ENCODE measurements around the gene RAI14. TPM values are rescaled to one million over a fixed set of nuclear protein-coding genes. Genes with fewer than 3 reads are reported as not detected.

The RAI14 gene
- total and polyA plus RNA-seq, 4 experiments from 2014 or later: 0.15 to 2.6 (median 2.1) TPM

- H3K4me3 Mint-ChIP-seq: no peak overlapping the region
- H3K27me3 ChIP-seq (ENCODE audit: insufficient read depth, low read length): no peaks in the 10 kb centered on the region
- CTCF ChIA-PET (ENCODE audit: partially characterized antibody): no interaction called here
- H3K27ac Mint-ChIP-seq: no peak overlapping the region
- no peaks in the 10 kb centered on the region for H3K4me1 ChIP-seq (ENCODE audit: insufficient read depth, low read length)
- H3K4me1 Mint-ChIP-seq: no peaks in the 10 kb centered on the region
- H3K27me3 Mint-ChIP-seq: no peaks in the 10 kb centered on the region
- H3K9me3 ChIP-seq (ENCODE audit: control insufficient read depth in 1 of 2, low read length in 2 of 2): no peaks in the 10 kb centered on the region
- H3K4me3 ChIP-seq (ENCODE audit: low read length in 2 of 2): no peak overlapping the region
- no peak for DNase-seq
- no peaks in the 10 kb centered on the region for H3K36me3 ChIP-seq (ENCODE audit: insufficient read depth, low read length)
- peaks cover 0 to 1% (median 0%) of the 10 kb centered on the region in 8 donors for H3K9me3 Mint-ChIP-seq
- H3K36me3 Mint-ChIP-seq: no peaks in the 10 kb centered on the region
- intact Hi-C loops (cut with micrococcal nuclease): no loop called here
- POLR2A ChIA-PET (ENCODE audit: partially characterized antibody): no interaction called here
- no peak overlapping the region for H3K27ac ChIP-seq (ENCODE audit: low read depth, low read length)
Observed at GRCh38 chr5:34863946-34864345, 207.8 kb downstream of the RAI14 start.

GRCh38 chr5:34865091-34865490, 209.0 kb downstream of the RAI14 start:
- no peaks in the 10 kb centered on the region for H3K4me1 Mint-ChIP-seq

GRCh38 chr5:34866989-34867471, 210.9 kb downstream of the RAI14 start:
- no peaks in the 10 kb centered on the region for H3K4me1 ChIP-seq (ENCODE audit: insufficient read depth, low read length)
- Mint-ChIP-seq H3K9me3 (no peaks in the 10 kb centered on the region), H3K36me3 (no peaks in the 10 kb centered on the region), H3K4me3 (no peak overlapping the region), H3K4me1 (no peaks in the 10 kb centered on the region), H3K27ac (no peak overlapping the region), H3K27me3 (peaks cover 0 to 1% of the 10 kb centered on the region in 2 donors)
- no peak overlapping the region for H3K27ac ChIP-seq (ENCODE audit: low read depth, low read length)
- no peak overlapping the region for H3K4me3 ChIP-seq (ENCODE audit: low read length in 2 of 2)
- no peak for DNase-seq
- H3K9me3 ChIP-seq (ENCODE audit: control insufficient read depth in 1 of 2, low read length in 2 of 2): no peaks in the 10 kb centered on the region
- intact Hi-C loops (cut with micrococcal nuclease): no loop called here
- H3K27me3 ChIP-seq (ENCODE audit: insufficient read depth, low read length): no peaks in the 10 kb centered on the region
- ChIA-PET POLR2A (ENCODE audit: partially characterized antibody) (no interaction called here), CTCF (ENCODE audit: partially characterized antibody) (no interaction called here)
- H3K36me3 ChIP-seq (ENCODE audit: insufficient read depth, low read length): no peaks in the 10 kb centered on the region

More at GRCh38 chr5:34865091-34865490, 209.0 kb downstream of the RAI14 start:
- Histone ChIP-seq H3K4me1 (ENCODE audit: insufficient read depth, low read length) (no peaks in the 10 kb centered on the region), H3K27ac (ENCODE audit: low read depth, low read length) (no peak overlapping the region), H3K36me3 (ENCODE audit: insufficient read depth, low read length) (no peaks in the 10 kb centered on the region), H3K4me3 (ENCODE audit: low read length in 2 of 2) (no peak overlapping the region), H3K9me3 (ENCODE audit: control insufficient read depth in 1 of 2, low read length in 2 of 2) (no peaks in the 10 kb centered on the region), H3K27me3 (ENCODE audit: insufficient read depth, low read length) (no peaks in the 10 kb centered on the region)
- intact Hi-C loops (cut with micrococcal nuclease): no loop called here
- Mint-ChIP-seq H3K9me3 (peaks cover 0 to 1% (median 0%) of the 10 kb centered on the region in 8 donors), H3K4me3 (no peak overlapping the region), H3K27ac (no peak overlapping the region), H3K27me3 (no peaks in the 10 kb centered on the region), H3K36me3 (no peaks in the 10 kb centered on the region)
- no peak for DNase-seq
- CTCF ChIA-PET (ENCODE audit: partially characterized antibody): no interaction called here
- POLR2A ChIA-PET (ENCODE audit: partially characterized antibody): no interaction called here

GRCh38 chr5:34867660-34868059, 211.5 kb downstream of the RAI14 start:
- no peaks in the 10 kb centered on the region for H3K36me3 ChIP-seq (ENCODE audit: insufficient read depth, low read length)
- CTCF ChIA-PET (ENCODE audit: partially characterized antibody): interaction anchor here (1.4 kb wide), 1 partner anchor 30 kb away, joined by 3 read pairs; no protein-coding TSS in a partner anchor
- H3K27ac ChIP-seq (ENCODE audit: low read depth, low read length): no peak overlapping the region
- H3K4me1 ChIP-seq (ENCODE audit: insufficient read depth, low read length): no peaks in the 10 kb centered on the region
- H3K4me3 ChIP-seq (ENCODE audit: low read length in 2 of 2): no peak overlapping the region
- intact Hi-C loops (cut with micrococcal nuclease): no loop called here
- no peaks in the 10 kb centered on the region for H3K36me3 Mint-ChIP-seq
- H3K9me3 ChIP-seq (ENCODE audit: control insufficient read depth in 1 of 2, low read length in 2 of 2): no peaks in the 10 kb centered on the region
- no peak overlapping the region for H3K27ac Mint-ChIP-seq
- peaks cover 0 to 1% of the 10 kb centered on the region in 2 donors for H3K27me3 Mint-ChIP-seq
- no peak overlapping the region for H3K4me3 Mint-ChIP-seq
- no peaks in the 10 kb centered on the region for H3K27me3 ChIP-seq (ENCODE audit: insufficient read depth, low read length)
- no peak for DNase-seq
- H3K9me3 Mint-ChIP-seq: no peaks in the 10 kb centered on the region
- H3K4me1 Mint-ChIP-seq: no peaks in the 10 kb centered on the region
- POLR2A ChIA-PET (ENCODE audit: partially characterized antibody): no interaction called here

GRCh38 chr5:34868791-34869190, 212.7 kb downstream of the RAI14 start:
- Histone ChIP-seq H3K4me3 (ENCODE audit: low read length in 2 of 2) (no peak overlapping the region), H3K36me3 (ENCODE audit: insufficient read depth, low read length) (no peaks in the 10 kb centered on the region), H3K27ac (ENCODE audit: low read depth, low read length) (no peak overlapping the region), H3K9me3 (ENCODE audit: control insufficient read depth in 1 of 2, low read length in 2 of 2) (no peaks in the 10 kb centered on the region), H3K4me1 (ENCODE audit: insufficient read depth, low read length) (no peaks in the 10 kb centered on the region), H3K27me3 (ENCODE audit: insufficient read depth, low read length) (no peaks in the 10 kb centered on the region)
- no peak for DNase-seq
- Mint-ChIP-seq H3K4me3 (no peak overlapping the region), H3K27me3 (peaks cover 0 to 4% of the 10 kb centered on the region in 2 donors), H3K36me3 (no peaks in the 10 kb centered on the region), H3K9me3 (no peaks in the 10 kb centered on the region), H3K4me1 (no peaks in the 10 kb centered on the region), H3K27ac (no peak overlapping the region)
- intact Hi-C loops (cut with micrococcal nuclease): no loop called here
- POLR2A ChIA-PET (ENCODE audit: partially characterized antibody): no interaction called here
- CTCF ChIA-PET (ENCODE audit: partially characterized antibody): interaction anchor here (1.4 kb wide), 1 partner anchor 29 kb away, joined by 3 read pairs; no protein-coding TSS in a partner anchor

GRCh38 chr5:34869256-34869655, 213.1 kb downstream of the RAI14 start:
- Mint-ChIP-seq H3K9me3 (peaks cover 0 to 2% (median 0%) of the 10 kb centered on the region in 8 donors), H3K4me3 (no peak overlapping the region), H3K27me3 (peaks cover 0 to 4% of the 10 kb centered on the region in 2 donors), H3K27ac (no peak overlapping the region), H3K36me3 (no peaks in the 10 kb centered on the region), H3K4me1 (no peaks in the 10 kb centered on the region)
- H3K4me3 ChIP-seq (ENCODE audit: low read length in 2 of 2): no peak overlapping the region
- no peaks in the 10 kb centered on the region for H3K36me3 ChIP-seq (ENCODE audit: insufficient read depth, low read length)
- H3K9me3 ChIP-seq (ENCODE audit: control insufficient read depth in 1 of 2, low read length in 2 of 2): no peaks in the 10 kb centered on the region
- H3K27me3 ChIP-seq (ENCODE audit: insufficient read depth, low read length): no peaks in the 10 kb centered on the region
- no peaks in the 10 kb centered on the region for H3K4me1 ChIP-seq (ENCODE audit: insufficient read depth, low read length)
- DNase-seq: no peak
- ChIA-PET CTCF (ENCODE audit: partially characterized antibody) (no interaction called here), POLR2A (ENCODE audit: partially characterized antibody) (no interaction called here)
- intact Hi-C loops (cut with micrococcal nuclease): no loop called here
- H3K27ac ChIP-seq (ENCODE audit: low read depth, low read length): no peak overlapping the region

- ChIA-PET POLR2A (ENCODE audit: partially characterized antibody) (no interaction called here), CTCF (ENCODE audit: partially characterized antibody) (no interaction called here)
- intact Hi-C loops (cut with micrococcal nuclease): no loop called here
- peaks cover 0 to 4% of the 10 kb centered on the region in 2 donors for H3K27me3 Mint-ChIP-seq
- no peaks in the 10 kb centered on the region for H3K36me3 Mint-ChIP-seq
- no peaks in the 10 kb centered on the region for H3K4me1 Mint-ChIP-seq
- no peak overlapping the region for H3K27ac ChIP-seq (ENCODE audit: low read depth, low read length)
- H3K9me3 Mint-ChIP-seq: peaks cover 0 to 7% (median 1%) of the 10 kb centered on the region in 8 donors
- no peak overlapping the region for H3K4me3 Mint-ChIP-seq
- no peak overlapping the region for H3K27ac Mint-ChIP-seq
- no peak overlapping the region for H3K4me3 ChIP-seq (ENCODE audit: low read length in 2 of 2)
- H3K4me1 ChIP-seq (ENCODE audit: insufficient read depth, low read length): no peaks in the 10 kb centered on the region
- no peaks in the 10 kb centered on the region for H3K9me3 ChIP-seq (ENCODE audit: control insufficient read depth in 1 of 2, low read length in 2 of 2)
- H3K27me3 ChIP-seq (ENCODE audit: insufficient read depth, low read length): no peaks in the 10 kb centered on the region
- H3K36me3 ChIP-seq (ENCODE audit: insufficient read depth, low read length): no peaks in the 10 kb centered on the region
- no peak for DNase-seq
Observed at GRCh38 chr5:34870382-34870781, 214.3 kb downstream of the RAI14 start.

GRCh38 chr5:34876275-34876674, 220.1 kb downstream of the RAI14 start:
- intact Hi-C loops (cut with micrococcal nuclease): no loop called here
- CTCF ChIA-PET (ENCODE audit: partially characterized antibody): interaction anchor here (1.0 kb wide), 1 partner anchor 80 kb away, joined by 3 read pairs; no protein-coding TSS in a partner anchor

More at GRCh38 chr5:34876275-34876674, 220.1 kb downstream of the RAI14 start:
- H3K4me1 ChIP-seq (ENCODE audit: insufficient read depth, low read length): no peaks in the 10 kb centered on the region
- Mint-ChIP-seq H3K9me3 (peaks cover 0 to 26% (median 13%) of the 10 kb centered on the region in 8 donors), H3K27ac (peak overlapping the region in 1 of 7 donors; percentile 7), H3K27me3 (peaks cover 7 to 8% of the 10 kb centered on the region in 2 donors), H3K4me1 (no peaks in the 10 kb centered on the region), H3K4me3 (no peak overlapping the region), H3K36me3 (peaks cover 0 to 4% of the 10 kb centered on the region in 2 donors)
- no peaks in the 10 kb centered on the region for H3K27me3 ChIP-seq (ENCODE audit: insufficient read depth, low read length)
- H3K9me3 ChIP-seq (ENCODE audit: control insufficient read depth in 1 of 2, low read length in 2 of 2): no peaks in the 10 kb centered on the region
- no peak for DNase-seq
- POLR2A ChIA-PET (ENCODE audit: partially characterized antibody): no interaction called here
- H3K36me3 ChIP-seq (ENCODE audit: insufficient read depth, low read length): no peaks in the 10 kb centered on the region
- H3K27ac ChIP-seq (ENCODE audit: low read depth, low read length): no peak overlapping the region
- no peak overlapping the region for H3K4me3 ChIP-seq (ENCODE audit: low read length in 2 of 2)
